WTC11 (cell line): ENCODE results near the gene NFU1.

Experiments used
- CBFB ChIP-seq: sonication (generic); formaldehyde crosslinking; IDR thresholded peaks from 2 replicates; pipeline ENCODE4 v1.8.1; 2022; ENCODE audit warnings: mild to moderate bottlenecking, low read depth, missing genetic modification reagents
- CTCF ChIP-seq: fragments of 200-600 bp; IDR thresholded peaks from 2 replicates; pipeline ENCODE4 v1.8.0; 2022; ENCODE audit warnings: antibody characterized with exemption
- E2F5 ChIP-seq: sonication (generic); formaldehyde crosslinking; IDR thresholded peaks from 2 replicates; pipeline ENCODE4 v1.8.1; 2022; ENCODE audit warnings: mild to moderate bottlenecking, moderate library complexity, missing genetic modification reagents
- ETV6 ChIP-seq: sonication (generic); formaldehyde crosslinking; IDR thresholded peaks from 2 replicates; pipeline ENCODE4 v1.8.1; 2022; ENCODE audit warnings: mild to moderate bottlenecking, missing genetic modification reagents
- FOXP1 ChIP-seq: sonication (generic); formaldehyde crosslinking; IDR thresholded peaks from 2 replicates; pipeline ENCODE4 v1.8.0; 2022; ENCODE audit warnings: missing genetic modification reagents, mild to moderate bottlenecking, moderate library complexity, borderline replicate concordance
- GTF2I ChIP-seq: fragments of 250-450 bp; sonication (Bioruptor Pico); conservative IDR thresholded peaks from 2 replicates; pipeline ENCODE4 v1.4.0; 2021; ENCODE audit warnings: mild to moderate bottlenecking
- JUN ChIP-seq: sonication (generic); formaldehyde crosslinking; IDR thresholded peaks from 2 replicates; pipeline ENCODE4 v1.8.0; 2023; ENCODE audit warnings: mild to moderate bottlenecking, missing genetic modification reagents
- USF1 ChIP-seq: sonication (generic); formaldehyde crosslinking; IDR thresholded peaks from 2 replicates; pipeline ENCODE4 v1.8.0; 2022; ENCODE audit warnings: mild to moderate bottlenecking, missing genetic modification reagents
- ZMAT4 ChIP-seq: fragments of 250-450 bp; sonication (Bioruptor Pico); IDR thresholded peaks from 2 replicates; pipeline ENCODE4 v1.9.0; 2021; ENCODE audit warnings: mild to moderate bottlenecking
- ZNF423 ChIP-seq: fragments of 250-450 bp; sonication (Bioruptor Pico); IDR thresholded peaks from 2 replicates; pipeline ENCODE4 v2.1.2; 2022; ENCODE audit warnings: mild to moderate bottlenecking, moderate library complexity
- TF ChIP-seq, protein P1 (sequence below): fragments of 250-450 bp; sonication (Bioruptor Pico); IDR thresholded peaks from 2 replicates; pipeline ENCODE4 v1.8.0; 2021; ENCODE audit warnings: mild to moderate bottlenecking

GRCh38 chr2:69387770-69388481 is 49.3 kb downstream of the NFU1 start:
- TF ChIP-seq CTCF (no peak), ETV6 (CRISPR knock-in tag) (no peak), ZMAT4 (CRISPR knock-in tag) (no peak), JUN (CRISPR knock-in tag) (no peak), E2F5 (CRISPR knock-in tag) (no peak), FOXP1 (CRISPR knock-in tag) (no peak), ZNF423 (CRISPR knock-in tag) (no peak), USF1 (CRISPR knock-in tag) (no peak), CBFB (CRISPR knock-in tag) (no peak), GTF2I (no peak)
- TF ChIP-seq, protein P1, sequence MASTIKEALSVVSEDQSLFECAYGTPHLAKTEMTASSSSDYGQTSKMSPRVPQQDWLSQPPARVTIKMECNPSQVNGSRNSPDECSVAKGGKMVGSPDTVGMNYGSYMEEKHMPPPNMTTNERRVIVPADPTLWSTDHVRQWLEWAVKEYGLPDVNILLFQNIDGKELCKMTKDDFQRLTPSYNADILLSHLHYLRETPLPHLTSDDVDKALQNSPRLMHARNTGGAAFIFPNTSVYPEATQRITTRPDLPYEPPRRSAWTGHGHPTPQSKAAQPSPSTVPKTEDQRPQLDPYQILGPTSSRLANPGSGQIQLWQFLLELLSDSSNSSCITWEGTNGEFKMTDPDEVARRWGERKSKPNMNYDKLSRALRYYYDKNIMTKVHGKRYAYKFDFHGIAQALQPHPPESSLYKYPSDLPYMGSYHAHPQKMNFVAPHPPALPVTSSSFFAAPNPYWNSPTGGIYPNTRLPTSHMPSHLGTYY (CRISPR knock-in tag) = no peak
